ENCODE data around the gene ASB14.
"Not testable (repeated sequence)": the region's sequence is repeated elsewhere in the genome, so short reads cannot be mapped to it uniquely, and the experiment has no call there.

Gene ASB14

DNA sequence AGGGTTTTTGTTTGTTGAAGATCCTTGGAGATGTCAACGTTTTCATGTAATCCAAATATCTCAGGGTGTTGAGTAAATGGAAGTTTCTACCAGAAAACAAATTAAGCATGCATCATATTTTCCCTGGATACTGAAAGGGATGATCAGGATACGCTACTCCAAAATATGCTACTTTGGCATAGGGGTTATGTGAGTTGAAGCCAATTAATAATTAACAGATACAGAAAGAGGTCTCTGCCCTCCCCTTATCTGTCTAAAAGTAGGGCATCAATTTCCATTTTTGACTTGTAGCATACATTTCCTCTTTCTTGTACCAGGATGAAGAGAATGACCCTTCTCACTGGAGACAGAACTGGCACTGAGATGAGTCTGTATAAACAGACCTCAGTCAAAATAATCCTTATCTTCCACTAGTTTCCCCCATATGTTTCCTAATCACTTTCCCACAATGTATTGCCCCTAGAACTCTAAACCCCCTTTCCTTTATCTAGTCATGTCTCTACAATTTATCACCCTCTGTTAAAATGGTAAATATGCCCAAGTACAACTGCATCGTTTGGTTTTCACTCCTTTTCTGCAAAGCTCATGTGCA, 17.4 kb upstream of the ASB14 start:
- H3K4me3 Mint-ChIP-seq, result no peak overlapping the region
- no peak overlapping the region for H3K27ac Mint-ChIP-seq
- H3K9me3 Mint-ChIP-seq, result no peaks in the 10 kb centered on the region
- H3K4me1 Mint-ChIP-seq, result no peaks in the 10 kb centered on the region
- H3K27me3 Mint-ChIP-seq (ENCODE audit: low read depth, poor library complexity), result no peaks in the 10 kb centered on the region
- H3K36me3 Mint-ChIP-seq (ENCODE audit: low read depth), result no peaks in the 10 kb centered on the region
- DNase-seq, result no peak
- TF ChIP-seq, protein P1, sequence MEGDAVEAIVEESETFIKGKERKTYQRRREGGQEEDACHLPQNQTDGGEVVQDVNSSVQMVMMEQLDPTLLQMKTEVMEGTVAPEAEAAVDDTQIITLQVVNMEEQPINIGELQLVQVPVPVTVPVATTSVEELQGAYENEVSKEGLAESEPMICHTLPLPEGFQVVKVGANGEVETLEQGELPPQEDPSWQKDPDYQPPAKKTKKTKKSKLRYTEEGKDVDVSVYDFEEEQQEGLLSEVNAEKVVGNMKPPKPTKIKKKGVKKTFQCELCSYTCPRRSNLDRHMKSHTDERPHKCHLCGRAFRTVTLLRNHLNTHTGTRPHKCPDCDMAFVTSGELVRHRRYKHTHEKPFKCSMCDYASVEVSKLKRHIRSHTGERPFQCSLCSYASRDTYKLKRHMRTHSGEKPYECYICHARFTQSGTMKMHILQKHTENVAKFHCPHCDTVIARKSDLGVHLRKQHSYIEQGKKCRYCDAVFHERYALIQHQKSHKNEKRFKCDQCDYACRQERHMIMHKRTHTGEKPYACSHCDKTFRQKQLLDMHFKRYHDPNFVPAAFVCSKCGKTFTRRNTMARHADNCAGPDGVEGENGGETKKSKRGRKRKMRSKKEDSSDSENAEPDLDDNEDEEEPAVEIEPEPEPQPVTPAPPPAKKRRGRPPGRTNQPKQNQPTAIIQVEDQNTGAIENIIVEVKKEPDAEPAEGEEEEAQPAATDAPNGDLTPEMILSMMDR (IDR thresholded peaks at IDR 0.05), result no peak

DNA sequence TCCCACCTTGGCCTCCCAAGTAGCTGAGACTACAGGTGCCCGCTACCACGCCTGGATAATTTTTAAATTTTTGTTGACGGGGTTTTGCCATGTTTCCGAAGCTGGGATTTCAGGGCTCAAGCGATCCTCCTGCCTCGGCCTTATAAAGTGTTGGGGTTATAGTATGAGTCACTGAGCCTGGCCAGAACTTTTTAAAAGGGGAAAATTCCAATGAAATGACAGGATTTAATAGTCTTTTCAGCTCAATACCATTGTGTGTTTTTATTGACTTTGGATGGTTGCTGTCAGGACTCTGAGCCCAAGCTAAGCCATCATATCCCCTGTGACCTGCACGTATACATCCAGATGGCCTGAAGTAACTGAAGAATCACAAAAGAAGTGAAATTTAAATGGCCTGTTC, 11.0 kb upstream of the ASB14 start:
- not testable (repeated sequence) for DNase-seq; H3K4me1 Mint-ChIP-seq; H3K36me3 Mint-ChIP-seq (ENCODE audit: low read depth); H3K27me3 Mint-ChIP-seq (ENCODE audit: low read depth, poor library complexity); H3K4me3 Mint-ChIP-seq; H3K9me3 Mint-ChIP-seq; H3K27ac Mint-ChIP-seq

DNA sequence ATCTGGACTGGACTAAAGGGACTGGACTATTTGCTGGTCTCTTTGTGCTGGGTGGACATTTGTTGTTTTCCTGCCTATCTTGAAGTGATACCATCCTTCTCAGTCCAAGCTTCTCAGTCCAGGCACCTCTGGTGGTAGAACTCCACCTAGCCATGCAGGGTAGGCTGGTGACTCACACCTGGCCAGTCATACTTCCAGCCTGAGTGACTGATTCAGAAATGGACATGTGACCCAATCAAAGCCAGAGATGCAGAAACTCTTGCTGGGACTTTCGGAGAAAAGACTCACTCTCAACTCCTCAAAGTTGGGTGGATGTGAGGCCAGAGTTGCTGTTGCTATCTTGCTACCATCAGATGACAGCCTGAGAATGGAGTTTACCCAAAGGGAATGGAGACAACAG, 5.6 kb upstream of the ASB14 start:
- TF ChIP-seq, protein P1 (IDR thresholded peaks at IDR 0.05), result no peak
- Mint-ChIP-seq H3K9me3 (no peaks in the 10 kb centered on the region), H3K36me3 (ENCODE audit: low read depth) (no peaks in the 10 kb centered on the region), H3K27ac (no peak overlapping the region), H3K27me3 (ENCODE audit: low read depth, poor library complexity) (peaks cover 9% of the 10 kb centered on the region), H3K4me3 (no peak overlapping the region), H3K4me1 (no peaks in the 10 kb centered on the region)
- no peak for DNase-seq

GRCh38 chr3:57292897-57293526, 527 bp upstream of the ASB14 start:
- Mint-ChIP-seq H3K36me3 (ENCODE audit: low read depth) (no peaks in the 10 kb centered on the region), H3K4me3 (no peak overlapping the region), H3K27ac (no peak overlapping the region), H3K9me3 (no peaks in the 10 kb centered on the region), H3K27me3 (ENCODE audit: low read depth, poor library complexity) (peaks cover 15% of the 10 kb centered on the region), H3K4me1 (no peaks in the 10 kb centered on the region)
- TF ChIP-seq, protein P1 (IDR thresholded peaks at IDR 0.05), result no peak
- DNase-seq, result no peak

DNA sequence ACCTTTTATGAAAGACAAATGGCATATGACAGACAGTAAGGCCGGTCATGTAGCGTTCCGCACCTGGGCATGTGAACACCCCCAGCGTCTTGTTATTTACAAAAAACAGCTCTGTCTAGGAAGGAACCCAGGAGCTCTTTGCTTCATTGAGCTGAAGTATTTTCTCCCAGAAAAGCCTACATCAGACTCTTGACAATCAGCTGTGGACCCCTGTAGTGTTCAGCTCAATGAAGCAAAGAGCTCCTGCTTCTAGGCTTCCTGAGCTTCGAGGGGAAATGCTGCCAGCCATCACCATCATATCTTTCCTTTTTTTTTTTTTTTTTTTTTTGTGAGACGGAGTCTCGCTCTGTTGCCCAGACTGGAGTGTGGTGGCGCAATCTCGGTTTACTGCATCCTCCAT, 4.1 kb downstream of the ASB14 start:
- peaks cover 13% of the 10 kb centered on the region for H3K9me3 Mint-ChIP-seq
- peaks cover 15% of the 10 kb centered on the region for H3K27me3 Mint-ChIP-seq (ENCODE audit: low read depth, poor library complexity)
- H3K4me1 Mint-ChIP-seq, result no peaks in the 10 kb centered on the region
- no peaks in the 10 kb centered on the region for H3K36me3 Mint-ChIP-seq (ENCODE audit: low read depth)
- no peak for DNase-seq
- H3K4me3 Mint-ChIP-seq, result no peak overlapping the region
- TF ChIP-seq, protein P1 (IDR thresholded peaks at IDR 0.05), result no peak
- H3K27ac Mint-ChIP-seq, result no peak overlapping the region

GRCh38 chr3:57287205-57287604, 5.3 kb downstream of the ASB14 start:
- H3K36me3 Mint-ChIP-seq (ENCODE audit: low read depth), result no peaks in the 10 kb centered on the region
- H3K4me3 Mint-ChIP-seq, result no peak overlapping the region
- DNase-seq, result no peak
- no peak overlapping the region for H3K27ac Mint-ChIP-seq
- no peaks in the 10 kb centered on the region for H3K4me1 Mint-ChIP-seq
- TF ChIP-seq, protein P1 (IDR thresholded peaks at IDR 0.05), result no peak
- peaks cover 13% of the 10 kb centered on the region for H3K9me3 Mint-ChIP-seq
- peaks cover 15% of the 10 kb centered on the region for H3K27me3 Mint-ChIP-seq (ENCODE audit: low read depth, poor library complexity)

All from nephron progenitor cell (in vitro differentiated cells).